BLaER1 (cell line): ENCODE measurements around the gene PLCL2.

Experiments
- H3K27ac ChIP-seq: shearing (Covaris generic); formaldehyde crosslinking; 2 replicates; pipeline ENCODE4 v1.8.1; 2022
- H3K27me3 ChIP-seq: shearing (Covaris generic); formaldehyde crosslinking; 2 replicates; pipeline ENCODE4 v1.8.1; 2022
- H3K36me3 ChIP-seq: shearing (Covaris generic); formaldehyde crosslinking; 2 replicates; pipeline ENCODE4 v1.8.1; 2022
- H3K4me1 ChIP-seq: shearing (Covaris generic); formaldehyde crosslinking; 2 replicates; pipeline ENCODE4 v1.8.1; 2022
- H3K4me2 ChIP-seq: shearing (Covaris generic); formaldehyde crosslinking; 2 replicates; pipeline ENCODE4 v1.8.1; 2022
- H3K4me3 ChIP-seq: shearing (Covaris generic); formaldehyde crosslinking; 2 replicates; pipeline ENCODE4 v1.8.1; 2022
- H3K9ac ChIP-seq: shearing (Covaris generic); formaldehyde crosslinking; 2 replicates; pipeline ENCODE4 v1.8.1; 2022
- H3K9me3 ChIP-seq: shearing (Covaris generic); formaldehyde crosslinking; 2 replicates; pipeline ENCODE4 v1.8.1; 2022
- H4K20me1 ChIP-seq: shearing (Covaris generic); formaldehyde crosslinking; 2 replicates; pipeline ENCODE4 v1.8.1; 2022
- Cebpa-rat ChIP-seq: shearing (Covaris generic); IDR thresholded peaks from 2 replicates; pipeline ENCODE4 v1.8.1; 2022

The PLCL2 gene

DNA sequence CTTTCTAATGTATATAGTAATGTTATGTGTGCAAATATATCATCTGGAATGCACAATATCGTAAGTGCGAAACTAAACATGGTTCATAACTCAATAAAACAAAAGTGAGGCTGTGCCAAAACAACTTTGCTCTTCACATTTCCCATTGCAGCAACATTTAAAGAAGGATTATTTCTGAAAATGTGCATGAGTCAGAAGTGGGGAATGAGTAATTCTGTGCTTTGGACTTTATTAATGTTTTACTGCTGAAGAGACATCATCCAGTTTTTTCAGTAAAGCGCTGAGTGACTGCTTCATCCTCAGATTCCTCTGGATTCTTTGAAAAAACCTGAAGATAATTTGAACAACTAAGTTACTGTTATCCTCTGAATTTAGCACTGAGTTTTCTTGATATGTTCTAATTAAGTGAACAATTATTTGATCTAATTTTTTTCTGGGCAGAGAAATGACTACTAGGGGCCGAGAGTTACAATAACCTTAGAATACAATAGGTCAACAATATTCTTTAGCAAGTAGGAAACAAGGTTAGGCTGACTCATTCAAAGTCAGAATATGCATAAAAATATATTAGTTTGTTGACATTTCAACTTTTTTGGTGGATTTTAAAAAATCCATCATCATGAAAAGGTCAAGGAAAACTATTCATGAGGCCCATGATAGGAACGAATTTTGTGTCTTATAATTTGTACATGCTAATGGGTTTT, 20.0 kb upstream of the PLCL2 start:
- no peaks in the 10 kb centered on the region for H3K36me3 ChIP-seq
- no peak overlapping the region for H3K27ac ChIP-seq
- H3K9me3 ChIP-seq = no peaks in the 10 kb centered on the region
- TF ChIP-seq Cebpa-rat = no peak
- no peak overlapping the region for H3K4me2 ChIP-seq
- H4K20me1 ChIP-seq = no peaks in the 10 kb centered on the region
- H3K4me3 ChIP-seq = no peak overlapping the region
- no peaks in the 10 kb centered on the region for H3K27me3 ChIP-seq
- no peak overlapping the region for H3K9ac ChIP-seq
- H3K4me1 ChIP-seq = peaks cover 8% of the 10 kb centered on the region

DNA sequence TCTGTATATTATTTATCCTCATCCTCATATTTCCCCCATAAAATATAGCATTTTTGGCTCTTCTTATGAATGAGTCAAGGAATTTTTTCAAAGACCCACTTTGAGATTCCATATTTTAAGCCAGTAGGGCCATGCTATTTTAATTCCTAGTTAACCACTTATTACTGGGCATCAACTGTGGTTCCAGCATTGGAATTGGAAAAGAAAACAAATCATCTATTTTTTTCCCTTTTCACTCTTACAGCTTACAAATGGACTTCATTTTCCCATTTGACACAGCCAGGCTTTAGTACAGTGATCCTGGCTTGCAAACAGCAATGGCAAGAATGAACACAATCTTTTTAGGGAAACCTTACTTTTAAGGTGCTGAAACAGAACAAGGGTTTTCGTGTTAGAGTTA, 19.4 kb upstream of the PLCL2 start:
- Histone ChIP-seq H3K9ac (no peak overlapping the region), H3K27ac (no peak overlapping the region), H3K4me1 (peaks cover 8% of the 10 kb centered on the region), H3K4me3 (no peak overlapping the region), H3K9me3 (no peaks in the 10 kb centered on the region), H3K27me3 (no peaks in the 10 kb centered on the region), H4K20me1 (no peaks in the 10 kb centered on the region), H3K4me2 (no peak overlapping the region), H3K36me3 (no peaks in the 10 kb centered on the region)
- TF ChIP-seq Cebpa-rat = no peak

DNA sequence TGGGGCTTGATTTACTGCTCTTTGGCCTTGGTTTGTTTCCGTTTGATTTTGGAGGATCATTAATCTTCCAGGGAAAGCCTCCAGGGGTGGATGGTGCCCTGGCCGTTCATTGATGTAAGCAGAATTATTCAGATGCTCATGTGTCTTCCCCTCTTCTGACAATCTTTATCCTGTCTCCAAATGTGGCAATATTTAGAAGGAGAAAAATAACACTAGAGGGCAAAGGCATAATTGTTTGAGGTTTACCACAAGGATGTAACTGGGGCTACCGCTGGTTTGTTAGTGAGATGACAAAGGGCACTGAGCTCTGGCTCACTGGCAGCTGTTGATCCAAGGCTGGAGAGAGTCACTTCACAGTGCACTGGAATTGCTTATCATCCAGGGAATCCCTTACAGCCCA, 18.2 kb upstream of the PLCL2 start:
- Histone ChIP-seq H3K9ac (no peak overlapping the region), H3K4me3 (no peak overlapping the region), H3K4me1 (peaks cover 8% of the 10 kb centered on the region), H3K9me3 (no peaks in the 10 kb centered on the region), H3K4me2 (no peak overlapping the region), H4K20me1 (no peaks in the 10 kb centered on the region), H3K36me3 (no peaks in the 10 kb centered on the region), H3K27me3 (no peaks in the 10 kb centered on the region), H3K27ac (no peak overlapping the region)
- no peak for TF ChIP-seq Cebpa-rat

DNA sequence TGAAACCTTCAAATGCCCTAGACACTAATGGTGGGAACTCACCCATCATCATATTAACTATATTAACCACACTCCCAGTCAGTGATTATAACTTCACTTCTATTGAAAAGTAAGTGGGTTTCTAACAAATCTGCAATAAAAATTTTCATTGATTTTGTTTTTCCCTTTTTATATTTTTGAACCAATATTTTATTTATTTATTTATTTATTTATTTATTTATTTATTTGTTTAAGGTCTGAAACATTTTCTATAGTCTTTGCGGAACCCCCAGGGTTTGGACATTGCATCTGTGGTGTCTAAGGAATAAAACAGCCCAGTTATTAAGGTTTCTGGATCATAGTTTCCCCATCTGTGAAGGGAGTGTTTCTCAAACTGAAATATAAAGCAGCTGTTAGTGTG, 16.2 kb upstream of the PLCL2 start:
- Histone ChIP-seq H3K4me1 (peaks cover 8% of the 10 kb centered on the region), H3K27ac (no peak overlapping the region), H3K36me3 (no peaks in the 10 kb centered on the region), H3K9ac (no peak overlapping the region), H3K27me3 (no peaks in the 10 kb centered on the region), H3K9me3 (no peaks in the 10 kb centered on the region), H4K20me1 (no peaks in the 10 kb centered on the region), H3K4me2 (no peak overlapping the region), H3K4me3 (no peak overlapping the region)
- TF ChIP-seq Cebpa-rat = no peak

DNA sequence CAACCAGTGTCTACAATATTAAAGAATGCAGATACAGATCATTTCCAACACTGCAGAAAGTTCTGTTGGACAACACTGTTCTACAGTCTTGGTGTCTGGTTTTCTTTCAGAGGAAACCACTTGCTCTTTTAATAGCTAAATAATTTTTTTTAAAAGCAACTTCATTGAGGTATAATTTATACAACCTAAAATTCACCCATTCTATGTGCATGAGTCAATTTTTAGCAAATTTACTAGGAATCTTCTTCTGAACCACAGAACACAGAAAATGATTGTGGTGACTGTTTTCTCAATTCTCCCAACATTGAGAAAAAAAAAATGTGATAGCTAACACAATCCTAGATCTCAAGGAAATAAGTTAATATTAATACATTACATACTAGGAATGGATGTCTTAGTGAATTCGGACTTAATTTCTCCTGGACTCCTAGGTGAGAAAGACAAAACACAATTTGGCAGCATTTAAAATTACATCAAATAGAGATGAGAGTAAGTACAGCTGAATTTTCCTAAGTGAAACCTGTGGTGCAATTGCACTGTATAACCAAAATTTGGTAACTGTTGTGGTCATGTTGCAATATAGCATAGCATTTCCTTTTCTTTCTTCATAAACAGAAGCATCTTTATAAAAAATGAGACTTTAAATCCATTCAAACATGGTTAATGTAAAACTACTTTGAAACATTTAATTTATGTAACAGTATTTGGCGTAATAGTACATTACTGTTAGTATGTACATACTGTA, 15.3 kb upstream of the PLCL2 start:
- Histone ChIP-seq H4K20me1 (no peaks in the 10 kb centered on the region), H3K4me3 (no peak overlapping the region), H3K9ac (no peak overlapping the region), H3K4me1 (peaks cover 8% of the 10 kb centered on the region), H3K4me2 (no peak overlapping the region), H3K27me3 (no peaks in the 10 kb centered on the region), H3K9me3 (no peaks in the 10 kb centered on the region), H3K36me3 (no peaks in the 10 kb centered on the region), H3K27ac (no peak overlapping the region)
- TF ChIP-seq Cebpa-rat = no peak

DNA sequence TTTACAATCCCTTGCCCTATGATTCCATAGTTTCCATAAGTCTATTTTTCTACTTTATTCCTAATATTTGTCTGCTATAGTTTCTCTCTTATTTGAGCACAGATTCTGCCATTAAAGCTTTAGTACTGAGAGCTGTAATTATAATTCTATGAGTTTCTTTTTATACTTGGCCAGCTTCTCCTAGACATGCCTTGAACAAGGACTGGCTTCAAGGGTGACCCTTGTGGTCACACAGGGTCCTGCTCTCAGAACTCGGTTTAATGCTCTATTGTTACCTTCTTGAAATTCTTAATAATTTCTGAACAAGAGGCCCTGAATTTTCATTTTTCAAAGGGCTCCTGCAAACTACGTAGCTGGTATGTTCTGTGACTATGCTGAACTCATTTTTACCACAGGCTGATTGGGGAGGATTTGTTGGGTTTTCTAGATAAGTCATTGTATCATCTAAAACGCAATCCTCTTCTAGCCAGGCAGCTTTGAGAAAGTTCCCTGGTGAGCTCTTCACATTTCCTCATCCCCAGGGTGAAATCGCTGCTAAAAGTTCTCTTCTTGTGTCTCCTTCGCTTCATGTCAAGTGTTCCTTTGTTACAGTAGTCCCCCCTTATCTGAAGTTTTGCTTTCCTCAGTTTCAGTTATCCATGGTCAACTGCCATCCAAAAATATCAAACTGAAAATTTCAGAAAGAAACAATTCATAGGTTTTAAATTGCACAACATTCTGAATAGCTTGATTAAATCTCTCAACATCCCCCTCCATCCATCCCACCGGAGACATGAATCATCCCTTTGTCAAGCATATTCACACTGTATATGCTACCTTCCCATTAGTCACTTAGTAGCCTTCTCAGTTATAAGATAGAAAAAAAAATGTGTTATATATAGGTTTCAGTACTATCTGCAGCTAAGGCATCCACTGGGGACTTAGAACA, 12.6 kb upstream of the PLCL2 start:
- no peak overlapping the region for H3K4me2 ChIP-seq
- no peak overlapping the region for H3K4me3 ChIP-seq
- no peaks in the 10 kb centered on the region for H3K27me3 ChIP-seq
- H3K9ac ChIP-seq = no peak overlapping the region
- no peak overlapping the region for H3K27ac ChIP-seq
- no peaks in the 10 kb centered on the region for H3K36me3 ChIP-seq
- no peak for TF ChIP-seq Cebpa-rat
- no peaks in the 10 kb centered on the region for H3K9me3 ChIP-seq
- no peaks in the 10 kb centered on the region for H3K4me1 ChIP-seq
- no peaks in the 10 kb centered on the region for H4K20me1 ChIP-seq

DNA sequence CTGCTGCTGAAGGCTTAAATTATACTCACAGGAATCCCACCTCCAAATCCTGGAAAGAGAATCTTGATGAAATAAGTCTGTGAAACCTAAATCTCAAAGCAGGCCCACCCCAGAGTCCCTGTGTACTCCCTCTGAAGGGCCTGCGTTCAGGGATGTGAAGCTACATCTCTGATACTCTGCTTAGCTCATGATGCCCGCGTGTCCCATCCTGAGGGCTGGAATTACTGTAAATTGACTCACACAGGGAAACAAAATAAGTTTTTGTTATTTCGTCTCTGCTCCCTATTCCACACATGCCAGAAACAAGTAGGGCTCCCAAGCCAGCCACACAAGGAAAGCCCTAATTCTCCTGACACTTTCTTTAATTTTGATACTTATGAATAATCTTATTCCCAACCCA, 10.9 kb upstream of the PLCL2 start:
- Histone ChIP-seq H3K27ac (no peak overlapping the region), H3K9ac (no peak overlapping the region), H3K9me3 (no peaks in the 10 kb centered on the region), H3K36me3 (no peaks in the 10 kb centered on the region), H3K27me3 (no peaks in the 10 kb centered on the region), H3K4me1 (no peaks in the 10 kb centered on the region), H3K4me3 (no peak overlapping the region), H3K4me2 (no peak overlapping the region), H4K20me1 (no peaks in the 10 kb centered on the region)
- TF ChIP-seq Cebpa-rat = no peak

DNA sequence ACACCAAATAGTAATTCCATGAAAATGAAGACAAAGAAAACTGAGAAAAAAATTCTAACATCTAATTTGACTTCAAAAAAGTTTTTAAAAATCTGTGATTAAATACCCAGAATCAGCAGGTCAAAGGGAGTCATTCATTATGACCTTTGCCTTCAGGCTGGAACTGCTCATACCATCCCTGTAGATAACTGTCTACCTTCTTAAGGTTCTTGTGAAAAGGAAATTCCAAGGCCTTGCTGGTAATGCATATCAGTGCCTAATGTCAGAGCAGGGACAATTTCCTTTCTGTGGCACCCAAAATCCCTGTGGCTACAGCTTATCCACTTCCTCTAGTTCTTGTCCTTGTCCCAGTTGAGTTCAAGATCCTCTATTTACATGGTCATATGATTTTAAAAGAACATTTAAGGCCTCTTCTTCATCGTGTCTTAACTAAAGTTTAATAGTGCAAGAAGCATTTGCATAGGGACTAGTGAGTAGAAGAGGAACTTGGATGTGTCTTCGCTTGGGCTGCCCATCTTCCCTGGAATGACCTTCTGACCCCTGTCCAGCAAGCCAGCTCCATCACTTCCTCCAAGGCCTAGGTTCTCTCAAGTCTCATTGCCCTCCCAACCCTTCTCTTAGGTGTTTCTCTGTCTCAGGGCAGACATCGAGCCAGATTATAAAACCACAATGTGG, 8.7 kb upstream of the PLCL2 start:
- H3K36me3 ChIP-seq = no peaks in the 10 kb centered on the region
- H3K9ac ChIP-seq = no peak overlapping the region
- H3K4me2 ChIP-seq = no peak overlapping the region
- no peaks in the 10 kb centered on the region for H4K20me1 ChIP-seq
- no peaks in the 10 kb centered on the region for H3K4me1 ChIP-seq
- H3K27ac ChIP-seq = no peak overlapping the region
- H3K27me3 ChIP-seq = no peaks in the 10 kb centered on the region
- H3K4me3 ChIP-seq = no peak overlapping the region
- no peaks in the 10 kb centered on the region for H3K9me3 ChIP-seq
- no peak for TF ChIP-seq Cebpa-rat

DNA sequence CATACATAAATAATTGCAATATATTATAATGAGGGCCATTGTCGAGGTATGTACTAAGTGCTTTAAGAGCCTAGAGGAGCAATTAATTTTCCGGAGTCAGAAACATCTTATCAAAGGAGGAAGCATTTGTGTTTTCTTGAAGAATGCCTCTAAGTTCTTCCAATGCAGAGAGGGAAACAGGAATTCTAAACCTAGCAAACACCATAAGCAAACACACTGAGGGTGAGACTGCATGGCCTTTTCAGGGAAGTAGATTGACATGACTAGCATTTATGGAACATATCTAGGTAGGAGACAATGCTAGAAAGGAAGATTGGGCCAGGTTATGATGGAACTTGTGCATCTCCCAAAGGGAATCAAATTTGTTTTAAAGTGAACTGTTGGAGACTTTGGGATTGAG, 7.2 kb upstream of the PLCL2 start:
- no peak for TF ChIP-seq Cebpa-rat
- Histone ChIP-seq H3K4me2 (no peak overlapping the region), H3K4me1 (no peaks in the 10 kb centered on the region), H3K9me3 (no peaks in the 10 kb centered on the region), H3K27ac (no peak overlapping the region), H3K9ac (no peak overlapping the region), H3K36me3 (no peaks in the 10 kb centered on the region), H4K20me1 (no peaks in the 10 kb centered on the region), H3K27me3 (no peaks in the 10 kb centered on the region), H3K4me3 (no peak overlapping the region)
